NCI-H1436 treated with DMSO at 0.1 percent for 48 hours (cell line): ENCODE data around the gene F3.

Experiments
- DNase-seq: peaks from one replicate; lab custom pipeline; 2025; lab: John Stamatoyannopoulos, UW

Gene F3

DNA sequence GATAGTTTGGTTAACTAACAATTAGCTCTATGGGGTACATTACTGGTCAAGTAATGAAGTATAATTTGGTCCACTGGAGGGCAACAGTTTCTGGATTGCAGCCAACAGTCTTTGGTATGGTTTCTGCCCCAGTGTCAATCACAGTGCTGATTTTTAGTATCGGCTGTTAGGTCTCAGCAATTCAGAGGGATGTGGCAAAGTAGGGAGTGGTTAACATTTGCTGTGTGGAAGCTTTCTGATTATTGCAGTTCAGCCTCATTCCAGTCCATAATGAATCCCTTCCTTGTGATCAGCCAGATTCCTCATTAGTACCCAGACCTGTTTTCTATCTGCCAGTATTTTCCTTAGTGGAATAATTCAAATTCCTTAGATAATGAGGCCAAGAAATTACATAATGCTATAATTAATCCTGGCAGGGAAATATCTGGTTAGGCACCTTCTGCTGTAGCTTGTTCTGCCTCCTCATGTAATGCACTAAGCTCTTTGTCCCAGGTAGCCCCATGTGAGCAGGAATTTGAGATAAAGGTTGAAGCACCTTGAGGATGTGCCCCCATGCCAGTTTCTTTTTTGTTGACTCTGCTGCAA, 14.0 kb downstream of the F3 start:
- no peak for DNase-seq

DNA sequence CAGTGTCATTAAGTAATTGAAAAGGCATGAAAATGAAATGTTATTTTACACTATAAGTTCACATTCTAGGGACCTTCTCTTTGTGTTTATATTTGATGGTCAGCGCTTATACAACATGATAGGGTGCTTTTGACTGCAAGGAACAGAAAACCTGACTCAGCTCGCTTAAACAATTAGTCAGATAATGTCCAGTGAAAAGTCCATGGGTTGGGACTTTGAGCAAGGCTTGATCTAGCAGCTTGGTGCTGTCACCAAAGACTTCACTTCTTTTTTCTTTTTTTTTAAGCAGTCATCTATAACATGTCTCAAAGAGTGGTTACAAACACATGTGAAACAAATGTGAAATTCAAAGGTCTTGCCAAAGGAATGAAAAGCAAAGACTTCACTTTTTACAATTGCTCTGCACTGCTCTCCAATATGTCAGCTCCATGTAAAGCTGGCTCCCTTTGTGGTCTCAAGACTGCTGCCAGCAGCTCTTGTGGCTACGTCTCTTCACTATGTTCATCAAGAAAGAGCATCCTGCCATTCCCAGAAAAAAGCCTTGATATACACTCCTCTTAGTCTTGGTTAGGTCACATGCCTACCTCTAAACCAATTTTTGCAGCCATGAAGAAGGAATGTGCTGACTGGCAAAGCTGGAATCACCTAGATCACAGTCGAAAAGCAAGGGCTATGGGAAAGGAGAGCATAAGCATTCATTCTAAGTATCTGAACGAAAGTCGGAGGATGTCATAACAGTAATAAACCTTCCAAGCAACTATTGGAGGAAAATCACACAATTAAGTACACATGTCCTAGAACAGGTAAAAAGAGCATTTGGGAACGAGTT, 15.2 kb downstream of the F3 start:
- DNase-seq = no peak

DNA sequence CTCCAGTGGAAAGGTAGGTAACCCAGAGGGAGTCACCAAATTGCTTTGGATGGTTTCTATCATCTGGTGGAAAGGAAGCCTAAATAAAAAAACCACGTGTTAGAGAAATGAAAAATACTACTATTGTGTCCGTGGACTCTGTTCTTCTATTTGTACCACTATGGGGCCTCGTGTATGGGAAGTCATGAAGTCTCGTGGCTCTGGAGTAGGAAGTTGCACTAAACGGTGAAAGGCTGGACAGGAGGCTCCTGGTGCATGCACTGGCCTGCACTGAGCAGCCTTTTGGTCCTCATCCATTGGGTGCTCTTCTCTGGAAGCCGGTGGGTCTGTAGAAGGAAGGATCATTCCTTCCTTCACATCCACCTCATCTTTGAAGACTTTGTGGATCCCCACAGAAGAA, 17.0 kb downstream of the F3 start:
- no peak for DNase-seq

DNA sequence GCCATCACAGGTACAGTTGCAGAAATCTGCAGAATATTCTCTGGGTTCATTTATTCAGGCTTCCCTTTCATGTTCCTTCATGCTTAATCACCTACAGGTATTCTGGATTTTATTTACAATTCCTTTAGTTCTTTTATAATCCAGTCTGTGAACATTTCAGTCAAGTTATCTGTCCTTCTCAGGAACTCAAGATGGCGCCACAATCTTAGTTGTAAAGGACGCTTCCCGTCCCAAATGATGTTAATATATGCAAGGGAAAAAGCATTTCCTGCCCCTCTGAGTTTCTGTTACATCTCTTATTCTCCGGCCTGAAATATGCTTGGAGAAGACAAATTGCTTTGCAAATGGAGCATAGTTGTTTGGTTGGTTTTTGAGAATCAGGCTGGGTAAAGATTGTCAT, 19.3 kb downstream of the F3 start:
- no peak for DNase-seq

DNA sequence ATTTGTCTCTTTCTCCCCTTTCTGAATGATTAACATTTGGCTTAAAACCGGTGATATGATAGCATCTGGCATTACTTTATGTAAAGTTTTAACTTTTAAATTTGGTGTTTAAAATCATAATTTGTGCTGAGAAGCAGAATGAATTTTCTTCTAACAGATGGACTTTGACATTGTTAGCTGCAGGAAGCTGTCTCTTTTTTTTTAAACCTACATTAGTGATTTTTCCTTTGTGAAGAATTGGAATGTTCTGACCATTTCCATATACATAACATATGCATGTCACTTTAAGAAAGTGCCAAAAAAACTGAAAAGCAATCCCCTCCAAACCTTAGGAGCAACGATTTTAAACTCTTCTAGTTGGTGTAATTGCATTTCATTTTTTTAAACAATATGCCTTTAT, 22.2 kb downstream of the F3 start:
- no peak for DNase-seq

DNA sequence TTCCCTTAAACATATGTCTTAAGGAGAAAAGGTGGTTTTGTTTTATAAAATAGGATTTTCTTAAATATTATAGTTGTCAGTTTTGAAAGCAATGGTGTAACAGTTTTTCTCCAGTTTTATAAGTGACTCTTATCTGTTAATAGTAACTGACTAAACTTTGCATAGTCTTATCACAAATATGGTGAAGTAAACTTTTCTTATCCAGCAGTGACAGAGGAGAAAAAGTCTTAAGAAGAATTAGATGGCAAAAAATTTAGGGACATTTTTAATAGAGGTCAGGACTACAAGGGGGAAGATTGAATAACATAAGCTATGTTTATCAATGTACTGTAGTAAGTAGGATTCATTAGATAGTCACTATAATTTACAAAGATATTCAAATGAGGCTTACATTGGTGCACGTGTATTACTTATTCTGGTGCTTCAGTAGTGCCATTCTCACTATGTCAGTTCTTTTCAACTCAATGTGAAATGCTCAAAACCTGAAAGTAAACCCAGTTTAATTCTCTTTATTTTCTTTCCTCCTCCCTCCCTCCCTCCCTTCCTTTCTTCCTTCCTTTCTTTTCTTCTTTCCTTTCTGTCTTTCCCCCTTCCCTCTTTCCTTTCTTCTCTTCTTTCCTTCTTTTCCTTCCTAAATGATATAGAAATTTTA, 26.1 kb downstream of the F3 start:
- no peak for DNase-seq

DNA sequence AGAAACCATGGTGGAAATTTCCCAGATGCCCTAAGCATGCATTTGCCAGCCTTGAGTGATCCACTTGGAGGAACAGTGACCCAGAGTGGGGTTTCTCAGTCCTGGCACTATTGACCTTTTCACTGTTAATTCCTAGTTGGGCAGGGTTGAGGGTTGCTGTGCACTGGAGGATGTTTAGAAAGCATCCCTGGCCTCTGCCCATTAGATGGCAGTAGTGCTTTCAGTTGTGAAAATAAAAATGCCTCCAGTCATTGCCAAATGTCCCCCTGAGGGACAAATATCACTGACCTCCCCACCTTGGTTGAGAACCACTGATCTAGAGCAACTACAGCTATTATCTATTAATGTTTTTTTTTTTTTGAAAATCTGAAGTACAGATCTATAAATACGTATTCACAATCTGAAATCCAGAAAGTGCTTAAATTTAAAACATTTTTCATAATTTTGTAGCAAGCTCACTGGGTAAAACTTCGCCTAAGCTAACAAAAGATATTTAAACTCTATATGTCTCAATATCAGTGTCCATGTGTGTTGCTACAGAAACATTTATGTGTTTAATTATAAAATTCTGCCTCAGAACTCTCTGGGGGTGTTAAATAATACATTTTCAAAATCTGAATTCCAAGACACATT, 27.3 kb downstream of the F3 start:
- no peak for DNase-seq

DNA sequence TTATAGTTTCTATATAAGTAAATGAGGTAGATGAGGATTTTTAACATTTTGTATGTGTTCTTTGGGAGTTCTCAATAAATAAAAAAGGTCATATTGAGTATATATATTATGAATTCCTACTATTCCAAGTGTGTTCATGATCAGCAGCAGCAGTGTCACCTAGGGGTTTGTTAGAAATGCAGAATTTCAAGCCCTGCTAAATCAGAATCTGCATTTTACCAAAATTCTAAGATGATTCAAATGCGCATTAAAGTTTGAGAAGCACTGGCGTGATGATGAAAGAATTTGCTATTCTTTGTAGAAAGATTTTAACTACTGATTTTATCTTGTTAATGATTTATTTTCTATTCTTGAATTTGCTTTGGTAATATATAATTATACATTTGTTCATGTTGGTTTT, 28.7 kb downstream of the F3 start:
- DNase-seq = no peak

DNA sequence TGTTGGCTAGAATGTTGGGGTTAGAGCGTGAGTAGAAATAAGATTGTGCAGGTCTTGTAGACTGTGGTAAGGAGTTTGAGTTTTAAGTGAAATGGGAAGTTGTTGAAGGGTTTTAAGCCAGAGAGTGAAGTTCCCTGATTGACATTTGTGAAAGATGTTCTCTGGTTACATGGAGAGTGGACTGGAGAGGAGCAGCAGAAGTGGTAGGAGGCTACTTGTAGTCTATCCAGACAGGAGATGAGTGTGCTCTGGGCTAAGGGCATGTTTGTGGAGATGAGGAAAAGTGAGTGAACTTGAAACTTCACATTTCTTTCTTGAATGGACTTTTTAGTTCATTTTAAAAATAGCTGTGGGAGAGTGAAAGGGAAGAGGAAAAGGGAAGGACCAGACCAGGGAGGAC, 37.0 kb downstream of the F3 start:
- no peak for DNase-seq

DNA sequence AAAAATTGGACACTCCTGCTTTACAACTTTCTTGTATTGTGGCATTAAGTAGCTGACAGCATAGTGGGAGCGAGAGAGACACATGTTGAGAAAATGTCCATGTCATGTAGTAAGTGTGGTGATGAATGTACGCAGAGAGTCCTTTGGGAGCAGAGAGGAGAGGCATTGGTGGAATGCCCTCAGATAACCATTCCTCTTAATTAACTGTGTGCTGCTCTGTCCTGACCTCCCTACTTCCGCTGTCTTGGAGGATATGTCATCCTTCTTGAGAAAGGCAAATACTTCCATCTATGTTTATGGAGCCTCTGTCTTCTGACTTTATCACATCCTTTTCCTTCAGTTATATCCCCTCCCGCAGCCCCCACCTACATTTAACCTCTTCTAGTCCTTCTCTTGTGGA, 38.4 kb downstream of the F3 start:
- DNase-seq = no peak

DNA sequence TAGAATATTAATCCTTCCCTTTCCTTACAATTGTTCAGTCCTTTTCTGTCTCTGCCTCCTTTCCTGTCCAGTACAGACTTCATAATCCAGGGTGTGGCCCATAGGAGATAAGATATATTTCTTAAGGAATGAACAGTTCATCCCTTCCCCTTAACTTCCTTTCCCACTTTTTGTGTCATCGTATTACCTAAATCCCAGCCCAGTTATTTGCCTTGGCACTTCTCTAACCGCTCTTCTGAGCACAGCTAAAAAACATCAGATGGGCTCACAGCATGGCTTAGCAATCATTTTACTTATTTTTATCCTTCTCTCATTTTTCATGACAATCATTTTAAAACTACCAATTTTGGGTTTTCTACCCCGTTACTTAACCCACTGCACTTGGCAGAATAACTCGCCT, 39.6 kb downstream of the F3 start:
- DNase-seq = no peak

DNA sequence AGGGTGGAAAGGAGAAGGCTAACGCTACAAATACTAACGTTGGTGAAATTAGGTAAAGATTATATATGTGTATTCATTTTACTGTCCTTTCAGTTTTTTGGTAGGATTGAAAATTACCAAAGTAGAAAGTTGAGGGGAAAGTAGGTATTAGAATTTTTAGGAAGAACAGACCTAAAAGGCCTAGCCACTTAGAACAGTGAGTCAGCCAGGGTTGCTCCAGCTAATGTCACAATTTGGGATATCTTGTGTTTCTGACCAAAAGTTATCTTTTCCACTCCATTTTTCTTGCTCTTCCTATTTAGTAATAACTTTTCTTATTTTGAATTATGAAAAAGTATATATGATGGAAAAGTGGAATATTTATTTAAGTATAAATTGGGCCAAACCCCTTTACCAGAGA, 40.1 kb downstream of the F3 start:
- DNase-seq = no peak

DNA sequence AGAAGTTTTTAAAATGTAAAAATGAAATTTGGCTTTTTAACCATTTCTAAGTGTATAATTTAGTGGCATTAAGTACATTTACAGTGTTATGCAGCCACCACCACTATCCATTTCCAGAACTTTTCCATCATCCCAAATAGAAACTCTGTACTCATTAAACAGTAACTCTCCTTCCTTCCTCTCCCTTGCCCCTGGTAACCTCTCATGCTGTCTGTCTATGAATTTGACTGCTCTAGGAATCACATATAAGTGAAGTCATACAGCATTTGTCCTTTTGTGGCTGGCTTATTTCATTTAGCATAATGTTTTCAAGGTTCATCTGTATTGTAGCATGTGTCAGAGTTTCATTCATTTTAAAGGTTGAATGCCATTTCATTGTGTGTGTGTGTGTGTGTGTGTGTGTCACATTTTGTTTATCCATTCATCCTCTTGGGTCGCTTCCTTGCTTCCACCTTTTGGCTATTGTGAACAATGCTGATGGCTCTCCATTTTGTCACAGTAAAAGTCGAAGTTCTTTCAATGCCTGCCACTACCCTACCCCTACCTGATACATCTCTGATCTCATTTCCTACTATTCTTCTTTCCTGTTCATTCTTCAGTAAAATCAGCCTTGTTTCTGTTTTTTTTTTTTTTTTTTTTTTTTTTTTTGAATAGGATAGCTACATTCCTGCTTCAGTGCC, 45.3 kb downstream of the F3 start:
- no peak for DNase-seq

DNA sequence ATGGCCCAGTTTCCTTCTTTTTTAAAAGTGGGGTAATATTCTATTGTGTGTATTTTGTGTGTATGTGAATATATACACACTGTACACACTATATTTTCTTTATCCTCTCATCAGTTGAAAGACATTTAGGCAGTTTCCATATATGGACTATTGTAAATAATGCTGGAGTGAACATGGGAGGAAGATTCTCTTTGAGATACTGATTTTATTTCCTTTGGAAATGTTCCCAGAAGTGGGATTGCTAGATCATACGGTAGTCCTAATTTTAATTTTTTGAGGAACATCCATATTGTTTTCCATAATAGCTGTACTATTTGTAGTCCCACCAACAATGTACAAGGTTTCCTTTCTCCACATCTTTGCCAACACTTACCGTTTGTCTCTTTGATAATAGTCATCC, 51.0 kb downstream of the F3 start:
- no peak for DNase-seq

DNA sequence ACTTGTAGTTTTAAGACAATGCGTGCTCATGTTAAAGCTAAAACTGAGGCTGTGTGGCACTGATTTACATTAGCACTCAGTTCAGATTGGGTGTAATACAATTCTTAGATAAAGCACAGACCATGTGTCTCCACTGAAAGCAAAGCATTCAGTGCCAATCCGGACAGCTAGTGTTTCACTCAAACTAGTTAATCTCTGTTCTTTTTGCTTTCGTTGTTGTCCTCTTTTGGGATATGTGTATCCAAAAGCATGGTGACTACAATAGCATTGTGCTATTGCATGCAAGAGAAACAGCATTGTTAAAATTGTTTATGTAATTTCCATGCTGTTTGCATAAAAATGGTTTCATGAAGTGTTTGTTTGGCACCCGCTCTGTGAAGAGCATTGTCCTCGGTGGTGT, 54.6 kb downstream of the F3 start:
- no peak for DNase-seq

DNA sequence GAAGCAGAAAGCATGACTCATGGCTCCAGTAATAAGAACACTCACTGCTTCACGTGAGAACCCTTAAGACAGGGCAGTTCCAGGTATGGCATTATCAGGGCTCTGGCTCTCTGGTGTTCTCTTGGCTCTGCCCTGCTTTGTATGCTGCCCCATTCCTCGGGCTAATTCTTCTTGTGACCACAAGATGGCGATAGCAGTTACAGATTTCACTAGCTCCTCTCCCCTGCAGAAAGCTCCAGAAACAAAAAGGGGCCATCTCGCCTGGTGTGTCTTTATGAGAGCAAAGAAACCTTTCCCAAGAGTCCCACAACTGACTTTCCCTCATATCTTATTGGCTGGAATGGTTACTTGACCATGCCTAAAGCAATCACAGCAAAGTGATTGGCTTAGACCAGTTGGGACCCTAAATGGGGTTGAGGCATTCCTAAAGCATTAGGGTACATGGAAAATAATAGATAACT, 60.1 kb downstream of the F3 start:
- DNase-seq = peak; percentile 2

DNA sequence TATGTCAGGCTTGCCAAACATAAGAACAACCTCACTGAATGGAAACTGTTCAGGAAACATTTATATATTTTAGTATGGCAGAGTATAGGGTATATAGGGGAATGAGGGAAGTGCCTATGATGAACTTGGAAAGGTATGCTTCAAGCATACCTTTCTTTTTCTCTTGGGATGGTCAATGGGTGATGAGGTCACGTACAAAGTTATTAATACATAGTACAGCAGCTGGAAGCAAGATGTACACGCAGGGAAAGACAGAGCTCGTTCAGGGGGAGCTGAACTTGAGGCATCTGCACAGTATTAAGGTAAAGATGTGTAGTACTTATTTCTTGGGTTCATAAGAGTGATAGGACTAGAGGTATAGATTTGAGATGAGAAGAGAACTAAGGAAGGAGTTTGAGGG, 61.9 kb downstream of the F3 start:
- no peak for DNase-seq
